HEK293 (cell line): Measurements from ENCODE around the gene SLMAP.
"Not testable (repeated sequence)": the region's sequence is repeated elsewhere in the genome, so short reads cannot be mapped to it uniquely, and the experiment has no call there.

ENCODE experiments used
- YY2 ChIP-seq: fragments of 450-650 bp; formaldehyde crosslinking; IDR thresholded peaks from 2 replicates; pipeline ENCODE4 v1.5.1; 2016; ENCODE audit warnings: missing biosample characterization, missing genetic modification characterization
- ZNF112 ChIP-seq: fragments of 450-650 bp; formaldehyde crosslinking; IDR thresholded peaks from 2 replicates; pipeline ENCODE4 v1.5.0; 2017; ENCODE audit warnings: missing biosample characterization, missing genetic modification characterization
- ZNF140 ChIP-seq: fragments of 450-650 bp; formaldehyde crosslinking; IDR thresholded peaks from 2 replicates; pipeline ENCODE4 v1.5.1; 2016; ENCODE audit warnings: missing biosample characterization, missing genetic modification characterization
- ZNF670 ChIP-seq: fragments of 450-650 bp; formaldehyde crosslinking; IDR thresholded peaks from 2 replicates; pipeline ENCODE4 v1.5.1; 2016; ENCODE audit warnings: missing biosample characterization, missing genetic modification characterization, low read depth
- ZSCAN30 ChIP-seq: fragments of 450-650 bp; IDR thresholded peaks from 2 replicates; pipeline ENCODE4 v1.5.1; 2018; ENCODE audit warnings: missing biosample characterization, mild to moderate bottlenecking, missing genetic modification characterization, moderate library complexity
- TF ChIP-seq, protein P1 (sequence below): fragments of 450-650 bp; formaldehyde crosslinking; IDR thresholded peaks from 2 replicates; pipeline ENCODE4 v1.5.1; 2016; ENCODE audit warnings: missing biosample characterization, missing genetic modification characterization
- TF ChIP-seq, protein P2 (sequence below): fragments of 450-650 bp; formaldehyde crosslinking; IDR thresholded peaks from 2 replicates; pipeline ENCODE4 v1.5.1; 2016; ENCODE audit warnings: missing biosample characterization, missing genetic modification characterization
- TF ChIP-seq, protein P3 (sequence below): fragments of 450-650 bp; formaldehyde crosslinking; IDR thresholded peaks from 2 replicates; pipeline ENCODE4 v1.5.0; 2017; ENCODE audit warnings: missing biosample characterization, missing genetic modification characterization, borderline replicate concordance

DNA sequence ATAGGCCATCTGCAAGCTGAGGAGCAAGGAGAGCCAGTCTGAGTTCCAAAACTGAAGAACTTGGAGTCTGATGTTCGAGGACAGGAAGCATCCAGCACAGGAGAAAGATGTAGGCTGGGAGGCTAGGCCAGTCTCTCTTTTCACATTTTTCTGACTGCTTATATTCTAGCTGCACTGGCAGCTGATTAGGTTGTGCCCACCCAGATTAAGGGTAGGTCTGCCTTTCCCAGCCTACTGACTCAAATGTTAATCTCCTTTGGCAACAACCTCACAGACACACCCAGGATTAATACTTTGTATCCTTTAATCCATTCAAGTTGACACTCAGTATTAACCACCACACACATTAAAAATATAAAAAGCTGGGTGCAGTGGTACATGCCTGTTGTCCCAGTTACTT lies 113.0 kb downstream of the SLMAP start:
- TF ChIP-seq, protein P1, sequence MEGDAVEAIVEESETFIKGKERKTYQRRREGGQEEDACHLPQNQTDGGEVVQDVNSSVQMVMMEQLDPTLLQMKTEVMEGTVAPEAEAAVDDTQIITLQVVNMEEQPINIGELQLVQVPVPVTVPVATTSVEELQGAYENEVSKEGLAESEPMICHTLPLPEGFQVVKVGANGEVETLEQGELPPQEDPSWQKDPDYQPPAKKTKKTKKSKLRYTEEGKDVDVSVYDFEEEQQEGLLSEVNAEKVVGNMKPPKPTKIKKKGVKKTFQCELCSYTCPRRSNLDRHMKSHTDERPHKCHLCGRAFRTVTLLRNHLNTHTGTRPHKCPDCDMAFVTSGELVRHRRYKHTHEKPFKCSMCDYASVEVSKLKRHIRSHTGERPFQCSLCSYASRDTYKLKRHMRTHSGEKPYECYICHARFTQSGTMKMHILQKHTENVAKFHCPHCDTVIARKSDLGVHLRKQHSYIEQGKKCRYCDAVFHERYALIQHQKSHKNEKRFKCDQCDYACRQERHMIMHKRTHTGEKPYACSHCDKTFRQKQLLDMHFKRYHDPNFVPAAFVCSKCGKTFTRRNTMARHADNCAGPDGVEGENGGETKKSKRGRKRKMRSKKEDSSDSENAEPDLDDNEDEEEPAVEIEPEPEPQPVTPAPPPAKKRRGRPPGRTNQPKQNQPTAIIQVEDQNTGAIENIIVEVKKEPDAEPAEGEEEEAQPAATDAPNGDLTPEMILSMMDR (tag by site-specific recombination) = not testable (repeated sequence)
- TF ChIP-seq, protein P2, sequence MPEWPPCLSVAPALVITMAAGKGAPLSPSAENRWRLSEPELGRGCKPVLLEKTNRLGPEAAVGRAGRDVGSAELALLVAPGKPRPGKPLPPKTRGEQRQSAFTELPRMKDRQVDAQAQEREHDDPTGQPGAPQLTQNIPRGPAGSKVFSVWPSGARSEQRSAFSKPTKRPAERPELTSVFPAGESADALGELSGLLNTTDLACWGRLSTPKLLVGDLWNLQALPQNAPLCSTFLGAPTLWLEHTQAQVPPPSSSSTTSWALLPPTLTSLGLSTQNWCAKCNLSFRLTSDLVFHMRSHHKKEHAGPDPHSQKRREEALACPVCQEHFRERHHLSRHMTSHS (tag by site-specific recombination) = not testable (repeated sequence)
- TF ChIP-seq YY2; ZNF670; ZNF140 (tag by site-specific recombination); ZSCAN30 (tag by site-specific recombination); ZNF112 (tag by site-specific recombination): not testable (repeated sequence)
- TF ChIP-seq, protein P3, sequence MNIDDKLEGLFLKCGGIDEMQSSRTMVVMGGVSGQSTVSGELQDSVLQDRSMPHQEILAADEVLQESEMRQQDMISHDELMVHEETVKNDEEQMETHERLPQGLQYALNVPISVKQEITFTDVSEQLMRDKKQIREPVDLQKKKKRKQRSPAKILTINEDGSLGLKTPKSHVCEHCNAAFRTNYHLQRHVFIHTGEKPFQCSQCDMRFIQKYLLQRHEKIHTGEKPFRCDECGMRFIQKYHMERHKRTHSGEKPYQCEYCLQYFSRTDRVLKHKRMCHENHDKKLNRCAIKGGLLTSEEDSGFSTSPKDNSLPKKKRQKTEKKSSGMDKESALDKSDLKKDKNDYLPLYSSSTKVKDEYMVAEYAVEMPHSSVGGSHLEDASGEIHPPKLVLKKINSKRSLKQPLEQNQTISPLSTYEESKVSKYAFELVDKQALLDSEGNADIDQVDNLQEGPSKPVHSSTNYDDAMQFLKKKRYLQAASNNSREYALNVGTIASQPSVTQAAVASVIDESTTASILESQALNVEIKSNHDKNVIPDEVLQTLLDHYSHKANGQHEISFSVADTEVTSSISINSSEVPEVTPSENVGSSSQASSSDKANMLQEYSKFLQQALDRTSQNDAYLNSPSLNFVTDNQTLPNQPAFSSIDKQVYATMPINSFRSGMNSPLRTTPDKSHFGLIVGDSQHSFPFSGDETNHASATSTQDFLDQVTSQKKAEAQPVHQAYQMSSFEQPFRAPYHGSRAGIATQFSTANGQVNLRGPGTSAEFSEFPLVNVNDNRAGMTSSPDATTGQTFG (tag by site-specific recombination) = not testable (repeated sequence)
